H1 (cell line): Measurements from ENCODE around the gene CRYBG3. TPM values are rescaled to one million over a fixed set of nuclear protein-coding genes. Genes with fewer than 3 reads are reported as not detected.

Experiments used
- CTCF ChIA-PET: fragments of 300-600 bp; sonication (Branson Sonifier 250); formaldehyde crosslinking; loops from one replicate; lab custom pipeline; 2021; ENCODE audit not compliant: partially characterized antibody; lab: Charles Lee
- POLR2A ChIA-PET: fragments of 300-600 bp; sonication (Branson Sonifier 250); formaldehyde crosslinking; loops from one replicate; lab custom pipeline; 2021; ENCODE audit warnings: inconsistent platforms; ENCODE audit not compliant: partially characterized antibody; lab: Charles Lee
- DNase-seq, 2 experiments: peaks; one replicate each; pipeline versions ENCODE4 v3.0.0 to v3.0.0-alpha.2; 2010 to 2022; ENCODE audit warnings: low spot score in 2 of 2, low read depth in 1 of 2, mixed read lengths in 1 of 2
- FAIRE-seq: peaks from 2 replicates; lab custom pipeline; 2011; peaks lifted over from hg19 to GRCh38; lab: Jason Lieb, UNC
- H2AFZ ChIP-seq: 2 replicates; pipeline ENCODE4 v1.8.1; 2012; ENCODE audit warnings: low read length, inconsistent platforms
- H2AK5ac ChIP-seq: 2 replicates; pipeline ENCODE4 v1.6.1; 2013; ENCODE audit warnings: low read depth, low read length
- H2BK120ac ChIP-seq: replicated peaks from 2 replicates; pipeline ENCODE3; 2013; ENCODE audit warnings: low read depth, low read length, inconsistent platforms
- H2BK12ac ChIP-seq: 2 replicates; pipeline ENCODE4 v1.6.1; 2013; ENCODE audit warnings: low read depth, low read length
- H2BK15ac ChIP-seq: 2 replicates; pipeline ENCODE4 v1.6.1; 2013; ENCODE audit warnings: low read length
- H2BK20ac ChIP-seq: 2 replicates; pipeline ENCODE4 v1.6.1; 2013; ENCODE audit warnings: low read length
- H2BK5ac ChIP-seq: 2 replicates; pipeline ENCODE4 v1.6.1; 2013; ENCODE audit warnings: low read depth, low read length
- H3K14ac ChIP-seq: 2 replicates; pipeline ENCODE4 v1.6.1; 2013; ENCODE audit warnings: inconsistent platforms; ENCODE audit not compliant: insufficient read length
- H3K18ac ChIP-seq: 2 replicates; pipeline ENCODE4 v1.6.1; 2013; ENCODE audit warnings: low read length; ENCODE audit errors: extremely low read depth
- H3K23ac ChIP-seq: 2 replicates; pipeline ENCODE4 v1.6.1; 2013; ENCODE audit warnings: inconsistent platforms; ENCODE audit not compliant: insufficient read length
- H3K23me2 ChIP-seq: 2 replicates; pipeline ENCODE4 v1.6.1; 2013; ENCODE audit warnings: low read depth, low read length
- H3K27ac ChIP-seq: 2 replicates; pipeline ENCODE4 v1.6.1; 2011; ENCODE audit warnings: low read depth, low read length, inconsistent platforms
- H3K27me3 ChIP-seq, 4 experiments: replicated peaks in 1 of 4; 1 replicate in 1 of 4; 2 replicates in 3 of 4; pipeline versions ENCODE4 v1.6.1 to v1.8.1; 2011 to 2013; ENCODE audit warnings: low read length in 3 of 4, mild to moderate bottlenecking in 3 of 4, inconsistent platforms in 2 of 4, mixed read lengths in 2 of 4, moderate library complexity in 1 of 4; ENCODE audit not compliant: control insufficient read depth in 3 of 4, insufficient read depth in 3 of 4; ENCODE audit errors: extremely low read depth in 1 of 4
- H3K36me3 ChIP-seq, 4 experiments: 2 replicates each; pipeline versions ENCODE4 v1.6.1 to v1.8.1; 2011 to 2013; ENCODE audit warnings: mild to moderate bottlenecking in 4 of 4, low read length in 3 of 4, moderate library complexity in 2 of 4, control low read depth in 1 of 4, inconsistent platforms in 1 of 4; ENCODE audit not compliant: insufficient read depth in 4 of 4, control insufficient read depth in 2 of 4
- H3K4ac ChIP-seq: replicated peaks from 2 replicates; pipeline ENCODE3; 2013; ENCODE audit warnings: low read length, low read depth, mixed read lengths, inconsistent platforms; ENCODE audit not compliant: insufficient read length
- H3K4me1 ChIP-seq, 4 experiments: replicated peaks in 1 of 4; 1 replicate in 1 of 4; 2 replicates in 3 of 4; pipeline versions ENCODE4 v1.6.1 to v1.8.1; 2011 to 2013; ENCODE audit warnings: low read length in 3 of 4, inconsistent platforms in 2 of 4, mixed read lengths in 1 of 4; ENCODE audit not compliant: insufficient read depth in 4 of 4, control insufficient read depth in 3 of 4
- H3K4me2 ChIP-seq, 2 experiments: 2 replicates each; pipeline versions ENCODE4 v1.6.1 to v1.8.1; 2011 to 2013; ENCODE audit warnings: low read depth in 2 of 2, low read length in 2 of 2, control low read depth in 1 of 2, inconsistent platforms in 1 of 2, mild to moderate bottlenecking in 1 of 2; ENCODE audit not compliant: insufficient read depth in 1 of 2
- H3K4me3 ChIP-seq, 4 experiments: fragments of 200-600, 300-600 bp in 1 of 4; sonication (generic), shearing (Covaris generic), sonication (Bioruptor Twin) in 1 of 4; 2 replicates each; pipeline versions ENCODE4 v1.5.1 to v1.8.1; 2011 to 2016; ENCODE audit warnings: low read length in 4 of 4, low read depth in 3 of 4, control low read depth in 2 of 4, inconsistent platforms in 2 of 4, mild to moderate bottlenecking in 2 of 4, mixed read lengths in 1 of 4, moderate library complexity in 1 of 4; ENCODE audit not compliant: insufficient read depth in 2 of 4; ENCODE audit errors: extremely low read depth in 1 of 4
- H3K56ac ChIP-seq: replicated peaks from 2 replicates; pipeline ENCODE3; 2013; ENCODE audit warnings: low read depth, mild to moderate bottlenecking, mixed read lengths, low read length, inconsistent platforms; ENCODE audit not compliant: insufficient read length
- H3K79me1 ChIP-seq: 2 replicates; pipeline ENCODE4 v1.6.1; 2013; ENCODE audit warnings: low read depth, low read length, control low read depth
- H3K79me2 ChIP-seq, 2 experiments: 2 replicates each; pipeline versions ENCODE4 v1.6.1 to v1.8.1; 2012 to 2013; ENCODE audit warnings: low read length in 2 of 2, mild to moderate bottlenecking in 2 of 2, inconsistent platforms in 1 of 2; ENCODE audit not compliant: insufficient read depth in 2 of 2, control insufficient read depth in 1 of 2
- H3K9ac ChIP-seq, 4 experiments: replicated peaks in 1 of 4; 1 replicate in 1 of 4; 2 replicates in 3 of 4; pipeline versions ENCODE4 v1.6.1 to v1.8.1; 2011 to 2013; ENCODE audit warnings: low read depth in 3 of 4, low read length in 3 of 4, control low read depth in 2 of 4, mild to moderate bottlenecking in 2 of 4, moderate library complexity in 2 of 4, inconsistent platforms in 1 of 4; ENCODE audit errors: extremely low read depth in 1 of 4
- H3K9me3 ChIP-seq, 2 experiments: 2 replicates each; pipeline versions ENCODE4 v1.6.1 to v1.8.1; 2012 to 2013; ENCODE audit warnings: mild to moderate bottlenecking in 2 of 2, moderate library complexity in 2 of 2, control low read depth in 1 of 2, inconsistent platforms in 1 of 2, low read depth in 1 of 2, low read length in 1 of 2, mixed read lengths in 1 of 2; ENCODE audit not compliant: insufficient read depth in 2 of 2
- H4K20me1 ChIP-seq, 2 experiments: replicated peaks in 1 of 2; 2 replicates each; pipeline versions ENCODE3 to v1.8.1; 2011 to 2013; ENCODE audit warnings: inconsistent platforms in 2 of 2, low read length in 2 of 2, mild to moderate bottlenecking in 1 of 2; ENCODE audit not compliant: insufficient read depth in 2 of 2, control insufficient read depth in 1 of 2
- H4K5ac ChIP-seq: 2 replicates; pipeline ENCODE4 v1.6.1; 2013; ENCODE audit warnings: low read length, low read depth, mixed read lengths, inconsistent platforms; ENCODE audit not compliant: insufficient read length
- H4K8ac ChIP-seq: 2 replicates; pipeline ENCODE4 v1.8.0; 2013; ENCODE audit warnings: mild to moderate bottlenecking, moderate library complexity, low read length, inconsistent platforms; ENCODE audit not compliant: insufficient read depth; ENCODE audit errors: extremely low read depth
- H4K91ac ChIP-seq: replicated peaks from 2 replicates; pipeline ENCODE3; 2013; ENCODE audit warnings: low read length, mixed read lengths, inconsistent platforms; ENCODE audit not compliant: insufficient read length
- BACH1 ChIP-seq: IDR thresholded peaks from 2 replicates; pipeline ENCODE4 v1.6.1; 2012; ENCODE audit warnings: low read length, improper control_type of control experiment
- CBX8 ChIP-seq: fragments of 300-800, 300-1000 bp; sonication (generic); IDR thresholded peaks from 2 replicates; pipeline ENCODE4 v1.7.1; 2016; ENCODE audit warnings: low read depth, low read length, borderline replicate concordance
- HDAC6 ChIP-seq: IDR thresholded peaks from one replicate; pipeline ENCODE4 v1.7.1; 2012; ENCODE audit warnings: low read depth, mild to moderate bottlenecking, inconsistent platforms, low read length, moderate library complexity
- JUND ChIP-seq: IDR thresholded peaks from 2 replicates; pipeline ENCODE4 v1.6.1; 2011; ENCODE audit warnings: mild to moderate bottlenecking, improper control_type of control experiment, low read length
- ZNF274 ChIP-seq: IDR thresholded peaks from 2 replicates; pipeline ENCODE4 v1.7.0; 2012; ENCODE audit warnings: low read length, borderline replicate concordance; ENCODE audit errors: extremely low read depth
- WGBS, 2 experiments: shearing (Covaris generic) in 1 of 2; methylation state at CpG; one replicate each; pipeline versions ENCODE4 v1.1.6 to v1.1.7; 2013 to 2015; ENCODE audit warnings: low lambda C conversion rate in 2 of 2, mixed read lengths in 2 of 2, inconsistent platforms in 1 of 2, low coverage in 1 of 2, missing lambda C conversion rate in 1 of 2; ENCODE audit not compliant: insufficient replicate concordance in 2 of 2, insufficient coverage in 1 of 2, insufficient read length in 1 of 2; ENCODE audit errors: extremely low coverage in 1 of 2, missing lambda C conversion rate in 1 of 2; 5-methylcytosine and 5-hydroxymethylcytosine counted together
- polyA plus RNA-seq, 7 experiments: library from polyadenylated mRNA; depleted of rRNA in 3 of 7; stranded (reverse) in 5 of 7; unstranded in 2 of 7; fragments of >200 nt in 5 of 7; fragments of 200-250 nt in 2 of 7; gene quantifications; 1 replicate in 5 of 7; 2 replicates in 1 of 7; 4 replicates in 1 of 7; pipeline versions ENCODE4 v1.2.1 to v1.2.3, GENCODE V29; 2011 to 2013; ENCODE audit warnings: missing spikeins in 2 of 7, mixed read lengths in 2 of 7
- total RNA-seq: library from RNA; stranded (reverse); fragmentation: NEBNext Ultra II Directional; extraction: Animal tissue kit (Norgen Biotek cat#: 25700); gene quantifications from 2 replicates; pipeline ENCODE4 v1.2.1, GENCODE V29; 2021

The CRYBG3 gene
- total and polyA plus RNA-seq, 2 of the 8 experiments (the other 6 are each of a cell fraction or from before 2014, with no cell fraction given): 2.1 to 8.0 TPM

DNA sequence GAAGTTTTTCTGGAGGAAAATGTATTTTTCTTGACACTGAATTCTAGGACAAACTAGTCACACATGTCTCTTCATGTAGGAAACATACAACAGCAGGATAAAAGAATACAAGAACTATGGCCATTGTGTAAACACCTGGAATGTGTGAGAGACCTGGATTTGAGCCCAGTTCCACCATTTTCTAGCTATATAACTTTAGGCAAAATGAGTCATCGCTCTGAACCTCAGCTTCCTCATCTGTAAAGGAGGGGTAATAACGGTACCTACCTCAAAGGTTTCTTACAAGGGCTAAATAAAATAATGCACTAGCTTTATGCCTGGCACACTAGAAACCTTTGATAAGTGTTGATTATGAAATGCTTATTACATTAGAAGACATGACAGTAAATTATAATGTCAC is 92.6 kb downstream of the CRYBG3 start:
- FAIRE-seq (no peak), DNase-seq (no peak)
- no peak overlapping the region for H4K8ac ChIP-seq
- no peak overlapping the region for H4K91ac ChIP-seq
- H3K4me2 ChIP-seq: no peak overlapping the region
- H3K79me2 ChIP-seq: no peaks in the 10 kb centered on the region
- H3K18ac ChIP-seq: no peak overlapping the region
- no peaks in the 10 kb centered on the region for H3K27me3 ChIP-seq
- TF ChIP-seq CBX8: no peak
- TF ChIP-seq JUND: 0 out of 2 replicates have a peak, but pooled peaks have one; percentile 9
- TF ChIP-seq HDAC6: no peak
- TF ChIP-seq ZNF274: no peak
- TF ChIP-seq BACH1: no peak
- no peak overlapping the region for H3K4me3 ChIP-seq
- H2BK12ac ChIP-seq: no peak overlapping the region
- no peak overlapping the region for H3K9ac ChIP-seq
- no peak overlapping the region for H4K5ac ChIP-seq
- ChIA-PET POLR2A (no interaction called here), CTCF (interaction anchor here (1.0 kb wide), 1 partner anchor 414 kb away, joined by 3 read pairs; no protein-coding TSS in a partner anchor)
- peaks cover 0 to 3% (median 0%) of the 10 kb centered on the region in 4 experiments; a peak in 1 of 7 replicates for H3K4me1 ChIP-seq
- no peak overlapping the region for H2BK20ac ChIP-seq
- H2AFZ ChIP-seq: no peak overlapping the region
- H2BK15ac ChIP-seq: no peak overlapping the region
- H3K79me1 ChIP-seq: no peaks in the 10 kb centered on the region
- no peak overlapping the region for H3K14ac ChIP-seq
- 100% methylated on average over 2 of the region's 2 CpGs; no CpG with 5 or more reads in 1 of the 2 experiments for WGBS, 2 experiments
- H3K4ac ChIP-seq: no peak overlapping the region
- no peak overlapping the region for H2BK5ac ChIP-seq
- no peak overlapping the region for H2BK120ac ChIP-seq
- H3K23me2 ChIP-seq: no peaks in the 10 kb centered on the region
- H4K20me1 ChIP-seq: no peaks in the 10 kb centered on the region
- H3K23ac ChIP-seq: no peak overlapping the region
- no peaks in the 10 kb centered on the region for H3K9me3 ChIP-seq
- no peak overlapping the region for H3K56ac ChIP-seq
- no peak overlapping the region for H3K27ac ChIP-seq
- no peak overlapping the region for H2AK5ac ChIP-seq
- no peaks in the 10 kb centered on the region; a peak in 1 of 8 replicates for H3K36me3 ChIP-seq
